A549 (cell line): Measurements from ENCODE around the gene LY6G6C. TPM values are rescaled to one million over a fixed set of nuclear protein-coding genes. Genes with fewer than 3 reads are reported as not detected.

Experiments
- ATAC-seq, 2 experiments: fragments of 200-7000 bp in 1 of 2; fragments of >200 bp in 1 of 2; cut with Nextera tagmentation in 1 of 2; cut with Tn5 transposase in 1 of 2; 3 replicates each; pipeline versions ENCODE4 v1.8.0 to v1.9.1; 2018 to 2020; ENCODE audit warnings: mild to moderate bottlenecking in 1 of 2, moderate library complexity in 1 of 2
- CTCF ChIA-PET: fragments of 300-600 bp; sonication (Branson Sonifier 250); formaldehyde crosslinking; extraction: SDS; loops from one replicate; lab custom pipeline; 2021; ENCODE audit warnings: antibody characterized with exemption, inconsistent platforms; lab: Yijun Ruan, JAX
- POLR2A ChIA-PET: fragments of 350-600 bp; formaldehyde crosslinking; extraction: SDS; loops from one replicate; lab custom pipeline; 2021; ENCODE audit warnings: antibody characterized with exemption, inconsistent platforms; lab: Yijun Ruan, JAX
- DNase-seq, 2 experiments: peaks; one replicate each; pipeline versions ENCODE4 v3.0.0 to v3.0.0-alpha.2; 2011 to 2016; ENCODE audit warnings: low read depth in 1 of 2, low spot score in 1 of 2
- FAIRE-seq: peaks from 2 replicates; lab custom pipeline; 2011; peaks lifted over from hg19 to GRCh38; lab: Jason Lieb, UNC
- H3K27ac ChIP-seq, 2 experiments: fragments of >200 bp; sonication (Bioruptor Twin); formaldehyde crosslinking; 3 replicates each; pipeline ENCODE4 v1.5.1; 2016 to 2017
- H3K4me1 ChIP-seq: fragments of >200 bp; sonication (Bioruptor Twin); formaldehyde crosslinking; 3 replicates; pipeline ENCODE4 v1.6.1; 2016
- H3K4me2 ChIP-seq: fragments of >200 bp; sonication (Bioruptor Twin); formaldehyde crosslinking; 3 replicates; pipeline ENCODE4 v1.6.1; 2016
- H3K4me3 ChIP-seq: fragments of >200 bp; sonication (Bioruptor Twin); formaldehyde crosslinking; 3 replicates; pipeline ENCODE4 v1.5.1; 2016
- H3K9me3 ChIP-seq: fragments of >200 bp; sonication (Bioruptor Twin); formaldehyde crosslinking; 3 replicates; pipeline ENCODE4 v1.6.1; 2016
- ATOH8 ChIP-seq: fragments of 250-450 bp; sonication (Bioruptor Pico); IDR thresholded peaks from 2 replicates; pipeline ENCODE4 v1.5.0; 2020; ENCODE audit warnings: low read depth, mild to moderate bottlenecking, moderate library complexity
- CHD4 ChIP-seq: fragments of 200-600 bp; sonication (generic); IDR thresholded peaks from 2 replicates; pipeline ENCODE4 v1.6.1; 2016; ENCODE audit warnings: antibody characterized with exemption, mild to moderate bottlenecking, borderline replicate concordance
- CTCF ChIP-seq: fragments of >200 bp; sonication (Bioruptor Twin); formaldehyde crosslinking; IDR thresholded peaks from 3 replicates; pipeline ENCODE4 v1.5.1; 2016
- EHMT2 ChIP-seq: fragments of 200-600 bp; sonication (generic); IDR thresholded peaks from 2 replicates; pipeline ENCODE4 v1.6.1; 2016; ENCODE audit warnings: antibody characterized with exemption, low read depth, mild to moderate bottlenecking, moderate library complexity
- EP300 ChIP-seq, 2 experiments: fragments of >200 bp; sonication (Bioruptor Twin); formaldehyde crosslinking; IDR thresholded peaks; 2 replicates in 1 of 2; 3 replicates in 1 of 2; pipeline ENCODE4 v1.6.1; 2016 to 2017
- HDAC2 ChIP-seq: fragments of 200-600 bp; sonication (generic); IDR thresholded peaks from 2 replicates; pipeline ENCODE4 v1.6.1; 2016
- HEYL ChIP-seq: fragments of 250-450 bp; sonication (Bioruptor Pico); IDR thresholded peaks from 2 replicates; pipeline ENCODE4 v1.8.0; 2021; ENCODE audit warnings: mild to moderate bottlenecking, moderate library complexity
- HOXB13 ChIP-seq: fragments of 250-450 bp; sonication (Bioruptor Pico); IDR thresholded peaks from 2 replicates; pipeline ENCODE4 v1.5.0; 2020; ENCODE audit warnings: low read depth, mild to moderate bottlenecking, moderate library complexity
- KDM1A ChIP-seq: fragments of 200-600 bp; sonication (generic); IDR thresholded peaks from 2 replicates; pipeline ENCODE4 v1.6.1; 2016; ENCODE audit warnings: low read depth, mild to moderate bottlenecking
- NFE2L2 ChIP-seq: fragments of 150-350 bp; conservative IDR thresholded peaks from 2 replicates; pipeline ENCODE4 v1.6.1; 2014; ENCODE audit warnings: low read length
- NPAS2 ChIP-seq: fragments of 250-450 bp; sonication (Bioruptor Pico); IDR thresholded peaks from 2 replicates; pipeline ENCODE4 v1.8.0; 2022; ENCODE audit warnings: mild to moderate bottlenecking, moderate library complexity, borderline replicate concordance
- PBX3 ChIP-seq: IDR thresholded peaks from 2 replicates; pipeline ENCODE4 v1.6.1; 2012
- RAD21 ChIP-seq, 2 experiments: fragments of >200 bp in 1 of 2; sonication (Bioruptor Twin) in 1 of 2; formaldehyde crosslinking in 1 of 2; IDR thresholded peaks in 1 of 2; conservative IDR thresholded peaks in 1 of 2; 2 replicates in 1 of 2; 3 replicates in 1 of 2; pipeline ENCODE4 v1.6.1; 2012 to 2018; ENCODE audit warnings: inconsistent platforms in 1 of 2
- RARB ChIP-seq: fragments of 250-450 bp; sonication (Bioruptor Pico); IDR thresholded peaks from 2 replicates; pipeline ENCODE4 v1.8.0; 2021; ENCODE audit warnings: mild to moderate bottlenecking, moderate library complexity
- RCOR1 ChIP-seq: fragments of 150-350 bp; IDR thresholded peaks from 2 replicates; pipeline ENCODE4 v1.6.1; 2014; ENCODE audit warnings: antibody characterized with exemption, low read length, low read depth
- RFX5 ChIP-seq: fragments of 450-650 bp; IDR thresholded peaks from 2 replicates; pipeline ENCODE4 v1.7.1; 2014; ENCODE audit warnings: antibody characterized with exemption, mild to moderate bottlenecking, moderate library complexity
- ZNF302 ChIP-seq: fragments of 250-450 bp; sonication (Bioruptor Pico); IDR thresholded peaks from 2 replicates; pipeline ENCODE4 v1.9.0; 2021; ENCODE audit warnings: inconsistent platforms, mild to moderate bottlenecking, moderate library complexity
- WGBS: methylation state at CpG from one replicate; pipeline ENCODE4 v1.1.6; 2017; ENCODE audit errors: missing lambda C conversion rate; 5-methylcytosine and 5-hydroxymethylcytosine counted together
- polyA plus RNA-seq, 4 experiments: library from polyadenylated mRNA; depleted of rRNA in 3 of 4; stranded (reverse); fragments of >200 nt; fragmentation: RNase III in 1 of 4; extraction: RNeasy Plus Mini Kit Qiagen cat#74134 plus additional on column Dnase treatment in 1 of 4; gene quantifications; 2 replicates in 3 of 4; 3 replicates in 1 of 4; pipeline ENCODE4 v1.2.3, GENCODE V29; 2011 to 2017
- TF ChIP-seq, protein P1 (sequence below): fragments of 200-600 bp; sonication (generic); IDR thresholded peaks from 2 replicates; pipeline ENCODE4 v1.6.1; 2016; ENCODE audit warnings: antibody characterized with exemption, mild to moderate bottlenecking, moderate library complexity
- TF ChIP-seq, protein P2 (sequence below): fragments of 250-450 bp; sonication (Bioruptor Pico); IDR thresholded peaks from 2 replicates; pipeline ENCODE4 v1.5.0; 2021; ENCODE audit warnings: mild to moderate bottlenecking, moderate library complexity, borderline replicate concordance

Gene LY6G6C
- polyA plus RNA-seq, 2 of the 4 experiments (the other 2 are of a cell fraction): 0.08 to 0.21 TPM

DNA sequence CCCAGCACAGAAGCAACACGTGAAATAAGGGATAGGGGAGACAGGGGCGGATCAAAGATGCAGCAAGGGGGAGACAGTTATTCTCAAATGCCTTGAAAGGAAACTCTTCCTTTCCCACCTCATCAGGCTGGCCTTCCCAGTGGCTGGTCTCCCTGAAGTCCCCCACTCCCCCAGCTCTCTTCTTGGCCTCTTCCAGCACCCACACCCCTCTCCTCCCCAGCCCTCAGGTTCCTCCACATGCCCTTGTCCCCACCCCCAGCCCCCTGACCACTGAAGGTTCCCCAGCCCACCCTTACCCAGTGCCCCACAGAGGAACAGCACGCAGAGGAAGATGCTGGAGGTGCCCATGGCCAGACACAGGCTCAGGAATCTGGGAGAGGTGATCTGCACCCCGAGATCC lies 8.1 kb downstream of the LY6G6C start (continued):
- TF ChIP-seq, protein P1, sequence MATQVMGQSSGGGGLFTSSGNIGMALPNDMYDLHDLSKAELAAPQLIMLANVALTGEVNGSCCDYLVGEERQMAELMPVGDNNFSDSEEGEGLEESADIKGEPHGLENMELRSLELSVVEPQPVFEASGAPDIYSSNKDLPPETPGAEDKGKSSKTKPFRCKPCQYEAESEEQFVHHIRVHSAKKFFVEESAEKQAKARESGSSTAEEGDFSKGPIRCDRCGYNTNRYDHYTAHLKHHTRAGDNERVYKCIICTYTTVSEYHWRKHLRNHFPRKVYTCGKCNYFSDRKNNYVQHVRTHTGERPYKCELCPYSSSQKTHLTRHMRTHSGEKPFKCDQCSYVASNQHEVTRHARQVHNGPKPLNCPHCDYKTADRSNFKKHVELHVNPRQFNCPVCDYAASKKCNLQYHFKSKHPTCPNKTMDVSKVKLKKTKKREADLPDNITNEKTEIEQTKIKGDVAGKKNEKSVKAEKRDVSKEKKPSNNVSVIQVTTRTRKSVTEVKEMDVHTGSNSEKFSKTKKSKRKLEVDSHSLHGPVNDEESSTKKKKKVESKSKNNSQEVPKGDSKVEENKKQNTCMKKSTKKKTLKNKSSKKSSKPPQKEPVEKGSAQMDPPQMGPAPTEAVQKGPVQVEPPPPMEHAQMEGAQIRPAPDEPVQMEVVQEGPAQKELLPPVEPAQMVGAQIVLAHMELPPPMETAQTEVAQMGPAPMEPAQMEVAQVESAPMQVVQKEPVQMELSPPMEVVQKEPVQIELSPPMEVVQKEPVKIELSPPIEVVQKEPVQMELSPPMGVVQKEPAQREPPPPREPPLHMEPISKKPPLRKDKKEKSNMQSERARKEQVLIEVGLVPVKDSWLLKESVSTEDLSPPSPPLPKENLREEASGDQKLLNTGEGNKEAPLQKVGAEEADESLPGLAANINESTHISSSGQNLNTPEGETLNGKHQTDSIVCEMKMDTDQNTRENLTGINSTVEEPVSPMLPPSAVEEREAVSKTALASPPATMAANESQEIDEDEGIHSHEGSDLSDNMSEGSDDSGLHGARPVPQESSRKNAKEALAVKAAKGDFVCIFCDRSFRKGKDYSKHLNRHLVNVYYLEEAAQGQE: no peak
- no peak for TF ChIP-seq HOXB13
- TF ChIP-seq, all 56 proteins: peak for 0

DNA sequence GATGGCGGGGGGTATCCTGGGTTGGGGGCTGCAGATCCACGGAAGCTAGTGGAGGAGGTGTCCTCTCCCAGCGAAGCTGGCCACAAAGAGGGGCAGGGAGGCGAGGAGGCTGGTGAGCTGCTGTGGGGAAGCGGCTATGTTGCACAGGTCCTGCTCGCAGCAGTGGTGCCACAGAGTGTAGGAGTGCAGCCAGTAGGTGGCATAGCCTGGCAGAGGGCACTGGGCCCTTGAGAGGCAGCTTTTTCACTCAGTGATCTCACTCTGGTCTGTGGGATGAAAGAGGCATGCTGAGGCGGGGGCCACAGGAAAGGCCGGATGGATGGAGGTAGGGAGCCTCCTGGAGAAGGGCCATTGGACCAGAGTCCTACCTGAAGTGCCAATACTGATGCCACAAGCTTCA lies 9.2 kb downstream of the LY6G6C start:
- H3K4me2 ChIP-seq: no peak overlapping the region
- ATAC-seq (peak; percentile 89 to 92), FAIRE-seq (no peak)
- no peaks in the 10 kb centered on the region for H3K9me3 ChIP-seq
- TF ChIP-seq PBX3 (no peak), RAD21 (conservative IDR thresholded peaks at IDR 0.05 in 1 of 2, IDR thresholded peaks at IDR 0.05 in 1 of 2) (peak; percentile 16 to 41; a peak in 2 of 5 replicates), RFX5 (no peak), KDM1A (no peak), CTCF (peak; percentile 21; the same call in 2 of the 3 replicates), RARB (CRISPR knock-in tag) (no peak), NFE2L2 (no peak), CHD4 (no peak), RCOR1 (no peak)
- TF ChIP-seq, all 56 proteins: peak for 2
- ChIA-PET CTCF (interaction anchor here (0.6 to 1.5 kb wide), 16 partner anchors 10 to 206 kb away, joined by 3 to 7 read pairs (median 4); partner anchors contain the start of genes DDAH2, LY6G5C and LY6G6C), POLR2A (interaction anchor here (0.8 kb wide), 1 partner anchor 115 kb away, joined by 4 read pairs; the partner anchor contains the start of gene HSPA1B)
- Histone ChIP-seq H3K4me3 (no peak overlapping the region), H3K4me1 (0 out of 3 replicates have a peak, but pooled peaks cover 3% of the 10 kb centered on the region), H3K27ac (no peak overlapping the region)
- 56% methylated on average over 6 of the region's 8 CpGs for WGBS
- peak in 1 of 2 experiments; percentile 35 for DNase-seq

DNA sequence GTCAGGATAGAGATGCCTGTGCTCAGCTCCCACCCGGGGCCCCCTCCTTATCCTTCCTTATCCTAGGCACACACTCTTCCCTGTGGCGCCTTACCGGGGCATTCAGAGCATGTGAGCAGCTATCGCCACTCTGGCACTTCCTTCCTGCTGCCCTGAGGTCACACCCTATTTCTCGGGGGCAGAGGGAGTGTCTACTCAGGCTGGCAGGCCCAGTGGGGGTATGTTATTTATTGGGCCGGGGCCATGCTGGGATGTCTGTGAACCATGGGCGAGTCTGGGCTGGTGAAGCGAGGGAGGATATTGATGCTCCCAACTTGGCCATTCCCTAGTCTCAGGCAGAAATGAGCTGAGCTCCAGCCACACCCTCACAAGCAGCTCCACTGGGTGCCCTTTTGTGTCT lies 10.3 kb downstream of the LY6G6C start:
- DNase-seq (no peak), FAIRE-seq (no peak), ATAC-seq (no peak)
- no peaks in the 10 kb centered on the region for H3K9me3 ChIP-seq
- WGBS: 45% methylated on average over 4 of the region's 8 CpGs
- 0 out of 3 replicates have a peak, but pooled peaks cover 3% of the 10 kb centered on the region for H3K4me1 ChIP-seq
- no peak overlapping the region for H3K27ac ChIP-seq
- POLR2A ChIA-PET: no interaction called here
- CTCF ChIA-PET: interaction anchor here (1.0 to 1.5 kb wide), 4 partner anchors 18 to 119 kb away, joined by 3 to 5 read pairs (median 4); partner anchors contain the start of gene DDAH2
- H3K4me3 ChIP-seq: no peak overlapping the region
- no peak overlapping the region for H3K4me2 ChIP-seq
- no peak for TF ChIP-seq CHD4
- TF ChIP-seq HEYL: no peak
- no peak for TF ChIP-seq ATOH8 (CRISPR knock-in tag)
- no peak for TF ChIP-seq RCOR1
- no peak for TF ChIP-seq PBX3
- TF ChIP-seq, protein P2, sequence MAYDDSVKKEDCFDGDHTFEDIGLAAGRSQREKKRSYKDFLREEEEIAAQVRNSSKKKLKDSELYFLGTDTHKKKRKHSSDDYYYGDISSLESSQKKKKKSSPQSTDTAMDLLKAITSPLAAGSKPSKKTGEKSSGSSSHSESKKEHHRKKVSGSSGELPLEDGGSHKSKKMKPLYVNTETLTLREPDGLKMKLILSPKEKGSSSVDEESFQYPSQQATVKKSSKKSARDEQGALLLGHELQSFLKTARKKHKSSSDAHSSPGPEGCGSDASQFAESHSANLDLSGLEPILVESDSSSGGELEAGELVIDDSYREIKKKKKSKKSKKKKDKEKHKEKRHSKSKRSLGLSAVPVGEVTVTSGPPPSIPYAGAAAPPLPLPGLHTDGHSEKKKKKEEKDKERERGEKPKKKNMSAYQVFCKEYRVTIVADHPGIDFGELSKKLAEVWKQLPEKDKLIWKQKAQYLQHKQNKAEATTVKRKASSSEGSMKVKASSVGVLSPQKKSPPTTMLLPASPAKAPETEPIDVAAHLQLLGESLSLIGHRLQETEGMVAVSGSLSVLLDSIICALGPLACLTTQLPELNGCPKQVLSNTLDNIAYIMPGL (CRISPR knock-in tag): no peak
- no peak for TF ChIP-seq EP300 (IDR thresholded peaks at IDR 0.05)
- no peak for TF ChIP-seq HDAC2
- no peak for TF ChIP-seq ZNF302 (CRISPR knock-in tag)
- no peak for TF ChIP-seq NPAS2 (CRISPR knock-in tag)
- no peak for TF ChIP-seq EHMT2
